Gastrocnemius medialis (tissue), 4 donors: ENCODE measurements around the gene ADORA2A.

Experiments used
- POLR2A ChIP-seq, 2 donors: fragments of 450-650 bp; IDR thresholded peaks; one replicate each; pipeline ENCODE4 v1.6.1; 2017; ENCODE audit warnings: antibody characterized with exemption in 2 of 2, mild to moderate bottlenecking in 2 of 2, moderate library complexity in 2 of 2
- TF ChIP-seq, protein P1 (sequence below), 5 experiments: fragments of 450-650 bp in 3 of 5; fragments of 200-600 bp in 2 of 5; sonication (generic) in 2 of 5; IDR thresholded peaks in 4 of 5; conservative IDR thresholded peaks in 1 of 5; 1 replicate in 4 of 5; 2 replicates in 1 of 5; pipeline ENCODE4 v1.5.1; 2016 to 2019; ENCODE audit warnings: antibody characterized with exemption in 5 of 5, mild to moderate bottlenecking in 3 of 5, moderate library complexity in 3 of 5

DNA sequence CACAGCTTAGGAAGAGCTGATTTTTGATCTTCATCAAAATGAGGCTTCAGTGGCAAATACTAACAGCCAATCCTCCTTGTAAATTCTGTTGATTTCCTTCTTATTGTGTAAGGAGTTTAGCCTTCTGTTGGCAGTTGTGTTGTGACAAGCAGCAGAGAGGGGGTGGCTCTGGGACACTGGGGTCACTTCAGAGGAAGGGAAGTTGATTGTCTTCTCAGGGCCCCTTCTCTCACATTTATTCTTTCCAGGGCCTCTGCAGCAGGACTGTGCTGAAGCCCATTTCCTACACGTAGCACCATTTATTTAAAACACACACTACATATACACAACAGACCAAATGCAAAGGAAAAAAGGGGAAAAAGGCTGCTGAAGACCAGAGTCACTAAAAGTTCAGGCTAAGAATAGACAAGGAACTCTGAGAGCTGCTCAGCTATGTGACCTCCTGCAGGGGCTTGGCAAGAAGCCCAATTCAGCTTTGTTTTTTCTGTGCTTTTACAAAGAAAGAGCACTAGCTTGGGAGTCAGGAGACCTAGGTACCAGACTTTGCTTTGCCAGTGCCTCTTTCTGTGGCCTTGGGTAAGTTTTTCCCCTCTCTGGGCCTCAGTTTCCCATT lies 39.4 kb downstream of the ADORA2A start:
- TF ChIP-seq, protein P1, sequence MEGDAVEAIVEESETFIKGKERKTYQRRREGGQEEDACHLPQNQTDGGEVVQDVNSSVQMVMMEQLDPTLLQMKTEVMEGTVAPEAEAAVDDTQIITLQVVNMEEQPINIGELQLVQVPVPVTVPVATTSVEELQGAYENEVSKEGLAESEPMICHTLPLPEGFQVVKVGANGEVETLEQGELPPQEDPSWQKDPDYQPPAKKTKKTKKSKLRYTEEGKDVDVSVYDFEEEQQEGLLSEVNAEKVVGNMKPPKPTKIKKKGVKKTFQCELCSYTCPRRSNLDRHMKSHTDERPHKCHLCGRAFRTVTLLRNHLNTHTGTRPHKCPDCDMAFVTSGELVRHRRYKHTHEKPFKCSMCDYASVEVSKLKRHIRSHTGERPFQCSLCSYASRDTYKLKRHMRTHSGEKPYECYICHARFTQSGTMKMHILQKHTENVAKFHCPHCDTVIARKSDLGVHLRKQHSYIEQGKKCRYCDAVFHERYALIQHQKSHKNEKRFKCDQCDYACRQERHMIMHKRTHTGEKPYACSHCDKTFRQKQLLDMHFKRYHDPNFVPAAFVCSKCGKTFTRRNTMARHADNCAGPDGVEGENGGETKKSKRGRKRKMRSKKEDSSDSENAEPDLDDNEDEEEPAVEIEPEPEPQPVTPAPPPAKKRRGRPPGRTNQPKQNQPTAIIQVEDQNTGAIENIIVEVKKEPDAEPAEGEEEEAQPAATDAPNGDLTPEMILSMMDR (IDR thresholded peaks at IDR 0.05 in 4 of 5, conservative IDR thresholded peaks at IDR 0.05 in 1 of 5), result no peak
- TF ChIP-seq POLR2A (IDR thresholded peaks at IDR 0.05), result no peak
